NCI-H2029 (cell line): ENCODE results near the gene PAXX.
A peak's percentile ranks its signal among the peaks of the same experiment; 100 is the strongest.

Experiments
- DNase-seq: peaks from one replicate; lab custom pipeline; 2025; lab: John Stamatoyannopoulos, UW

The PAXX gene

DNA sequence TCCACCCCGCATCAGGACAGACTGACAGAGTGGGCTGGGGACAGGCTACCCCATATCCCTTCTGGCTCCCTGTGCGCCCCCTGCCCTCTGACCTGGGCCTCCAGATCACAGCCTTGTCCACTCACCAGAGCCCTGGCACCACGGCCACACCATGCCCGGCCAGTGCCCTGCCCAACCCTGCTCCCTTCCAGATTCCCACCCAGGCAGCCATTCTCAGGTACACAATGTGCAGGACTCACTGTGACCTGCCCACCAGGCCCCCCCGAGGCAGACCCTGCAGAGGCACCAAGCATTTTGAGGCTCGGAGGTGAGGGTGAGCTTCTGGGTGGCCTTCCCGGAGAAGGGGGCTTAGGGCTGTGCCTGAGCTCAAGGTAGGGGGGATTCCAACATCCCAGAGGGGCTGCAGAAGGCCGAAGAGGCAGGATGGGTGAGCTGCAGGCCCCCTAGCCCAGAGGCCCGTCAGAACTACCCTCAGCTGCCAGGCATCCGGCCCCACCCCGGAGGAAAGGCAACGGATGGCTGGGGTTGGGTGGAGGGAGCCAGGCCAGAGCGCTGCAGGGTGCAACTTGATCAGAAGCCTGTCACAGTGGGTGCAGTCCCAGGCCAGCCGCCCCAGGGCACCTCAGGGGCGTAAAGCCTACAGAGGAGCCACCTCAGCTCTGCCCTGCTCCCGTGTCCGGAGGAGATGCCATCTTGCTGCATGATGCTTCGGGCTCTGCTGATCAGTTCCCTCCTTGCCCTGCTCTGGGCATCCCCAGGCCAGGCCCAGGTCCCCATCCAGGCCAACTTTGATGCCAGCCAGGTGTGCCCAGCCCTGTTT is 9.8 kb upstream of the PAXX start, which contains the start of gene LCNL1:
Gene LCNL1 (plus strand): TSS at position 762 of the 820 bp plus-strand sequence. CDS start 594 bp downstream, outside the sequence.
- no peak for DNase-seq

DNA sequence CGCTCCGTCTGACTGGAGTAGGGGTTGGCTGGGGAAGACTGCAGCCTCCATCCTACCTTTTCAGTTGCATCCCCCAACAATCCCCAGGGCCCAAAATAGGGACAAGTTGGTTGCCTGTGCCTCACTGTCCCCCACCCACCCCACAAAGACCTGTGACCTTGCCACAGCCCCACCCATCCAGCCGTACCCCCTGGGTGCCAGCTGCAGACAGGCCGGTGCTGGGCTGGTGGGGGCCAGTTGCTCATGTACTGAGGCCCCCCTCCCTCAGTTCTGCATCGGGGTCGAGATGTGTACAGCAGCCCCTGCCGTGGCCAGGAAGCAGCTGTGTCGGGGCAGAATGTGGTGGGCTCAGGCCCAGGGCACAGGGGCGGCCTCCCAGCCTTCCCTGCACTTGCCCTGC is 9.1 kb upstream of the PAXX start:
- DNase-seq = no peak

DNA sequence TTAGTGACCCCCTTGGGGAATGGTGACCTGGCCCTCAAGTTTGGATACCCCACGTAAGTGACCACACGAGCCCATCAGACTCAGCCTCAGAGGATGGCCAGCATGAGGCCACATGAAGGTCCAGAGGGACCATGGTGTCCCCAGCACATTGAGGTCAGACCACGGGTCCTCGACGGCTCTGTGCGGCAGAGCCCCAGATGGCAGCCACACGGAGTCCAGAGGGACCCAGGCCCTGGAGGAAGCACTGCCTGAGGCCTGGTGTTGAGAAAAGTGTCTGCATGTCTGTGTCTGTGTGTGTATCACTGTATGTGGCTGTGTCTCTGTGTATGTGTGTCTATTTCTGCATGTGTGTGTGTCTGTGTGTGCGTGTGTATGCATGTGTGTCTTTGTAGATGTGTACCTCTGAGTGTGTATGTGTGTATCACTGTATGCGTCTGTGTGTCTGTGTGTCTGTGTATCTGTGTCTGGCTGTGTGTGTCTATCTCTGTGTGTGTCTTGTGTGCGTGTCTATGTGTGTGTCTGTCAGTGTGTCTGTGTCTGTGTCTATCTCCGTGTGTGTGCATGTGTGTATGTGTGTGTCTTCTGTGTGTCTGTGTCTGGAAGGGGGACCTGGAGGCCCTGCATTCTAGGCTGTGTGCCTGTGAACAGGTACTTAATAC is 8.4 kb upstream of the PAXX start:
- no peak for DNase-seq

DNA sequence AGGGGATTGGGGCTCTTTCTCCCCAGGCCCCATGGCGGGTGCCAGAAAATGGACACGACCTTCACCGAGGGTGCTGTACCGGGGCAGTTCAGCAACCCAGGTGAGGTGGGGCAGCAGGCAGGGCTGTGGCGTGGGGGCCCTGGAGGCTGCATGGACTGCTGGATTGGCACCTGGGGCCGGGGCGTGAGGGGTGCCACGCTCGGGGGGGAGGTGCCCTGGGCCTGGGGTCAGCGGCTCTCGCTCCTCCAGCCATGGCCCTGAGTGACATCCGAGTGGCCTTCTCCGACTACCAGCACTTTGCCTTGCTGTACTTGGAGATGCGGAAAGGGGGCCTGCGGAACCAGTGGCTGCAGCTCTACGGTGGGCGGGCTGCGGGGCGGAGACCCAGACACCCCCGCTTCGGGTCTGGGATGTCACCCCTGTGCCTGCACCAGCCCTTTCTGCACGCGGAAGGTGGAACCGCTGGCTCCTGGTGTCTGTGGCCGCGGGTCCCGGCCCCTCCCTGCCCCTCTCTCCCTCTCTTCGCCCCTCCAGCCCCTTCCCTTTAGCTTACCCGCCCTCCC is 7.7 kb upstream of the PAXX start:
- DNase-seq = no peak

DNA sequence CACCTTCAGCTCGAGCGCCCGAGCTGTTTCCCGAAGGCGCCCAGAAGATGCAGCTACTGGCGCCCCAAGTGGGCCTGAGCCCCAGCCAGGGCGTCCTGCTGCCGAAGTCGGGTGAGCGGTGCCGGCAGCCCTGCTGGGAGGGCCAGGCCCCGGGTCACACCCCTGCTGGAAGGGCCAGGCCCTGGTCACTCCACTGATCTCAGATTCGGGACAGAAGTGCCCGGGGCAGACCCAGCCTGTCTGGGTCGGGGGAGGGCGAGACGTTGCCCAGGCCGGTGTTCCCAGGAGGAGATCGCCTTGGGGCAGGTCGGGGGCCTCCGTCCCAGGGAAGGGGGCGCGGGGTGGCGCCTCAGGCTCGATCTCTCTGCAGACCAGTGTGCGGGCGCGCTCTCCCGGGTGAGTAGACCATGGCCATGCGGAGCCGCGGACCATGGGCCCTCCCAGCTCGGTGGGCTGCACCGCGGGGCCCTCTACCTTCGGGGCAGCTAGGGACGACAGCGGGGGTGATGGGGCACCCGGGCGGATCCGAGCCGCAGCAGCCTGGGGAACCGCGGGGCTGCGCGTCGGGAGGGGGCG is 7.1 kb upstream of the PAXX start:
- DNase-seq = no peak

DNA sequence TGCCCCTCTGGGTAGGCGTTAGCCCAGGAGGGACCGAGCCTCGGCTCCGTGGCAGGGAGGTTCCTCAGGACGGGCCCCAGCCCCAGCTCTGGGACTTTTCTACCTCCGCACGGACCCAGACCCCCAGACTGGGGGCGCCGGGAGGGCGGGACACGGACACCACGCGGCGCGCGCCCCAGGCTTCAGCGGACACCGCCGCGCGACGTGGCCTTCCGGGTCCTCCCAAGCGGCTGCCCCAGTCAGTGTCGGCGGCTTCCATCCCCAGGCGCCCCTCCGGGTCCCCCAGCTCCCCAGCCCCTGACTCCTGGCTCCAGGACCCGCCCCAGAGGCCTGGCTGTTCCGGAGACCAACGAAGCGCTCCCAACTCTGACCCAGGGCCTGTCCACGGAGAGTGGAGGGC is 6.4 kb upstream of the PAXX start:
- DNase-seq = no peak

DNA sequence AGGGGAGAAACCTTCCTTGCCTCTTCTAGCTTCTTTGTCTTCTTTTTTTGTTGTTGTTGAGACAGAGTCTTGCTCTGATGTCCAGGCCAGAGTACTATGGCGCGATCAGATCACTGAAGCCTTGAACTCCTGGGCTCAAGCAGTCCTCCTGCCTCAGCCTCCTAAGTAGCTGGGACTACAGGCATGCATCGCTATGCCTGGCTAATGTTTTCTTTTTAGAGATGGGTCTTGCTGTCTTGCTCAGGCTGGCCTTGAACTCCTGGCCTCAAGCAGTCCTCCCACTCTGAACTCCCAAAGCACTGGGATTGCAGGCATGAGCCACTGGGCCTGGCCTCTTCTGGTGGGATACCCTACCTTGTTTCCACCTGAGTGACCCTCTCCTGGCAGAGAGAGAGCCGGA is 3.4 kb upstream of the PAXX start:
- DNase-seq = no peak

DNA sequence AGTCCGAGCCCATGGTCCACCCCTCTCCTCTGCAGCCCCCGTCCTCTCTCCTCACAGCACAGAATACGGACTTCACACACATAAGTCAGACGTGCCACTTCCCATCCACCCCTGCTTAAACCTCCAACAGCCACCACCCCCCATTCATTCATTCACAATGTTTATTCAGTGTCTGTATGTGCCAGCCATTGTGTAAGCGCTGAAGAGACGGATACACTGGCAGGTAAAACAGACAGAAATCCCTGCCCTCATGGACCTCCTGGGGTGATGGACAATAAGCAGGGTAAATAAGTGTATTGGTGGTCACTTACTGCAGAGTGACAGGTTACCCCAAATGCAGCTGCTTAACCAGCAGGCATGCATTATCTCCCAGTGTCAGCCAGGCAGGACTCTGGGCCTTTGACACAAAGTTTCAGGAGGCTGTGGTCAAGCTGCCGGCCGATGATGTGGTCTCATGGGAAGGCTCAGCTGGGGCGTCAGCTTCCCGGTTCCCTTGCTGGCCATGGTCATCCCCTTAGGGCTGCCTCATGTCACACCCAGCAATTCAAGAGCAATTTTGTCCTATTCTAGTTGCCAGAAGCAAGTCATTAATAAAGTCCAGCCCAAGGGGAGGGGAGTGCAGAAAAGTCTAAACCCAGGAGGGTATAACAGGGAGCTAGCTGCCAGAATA is 1.8 kb upstream of the PAXX start:
- peak; percentile 36 for DNase-seq

DNA sequence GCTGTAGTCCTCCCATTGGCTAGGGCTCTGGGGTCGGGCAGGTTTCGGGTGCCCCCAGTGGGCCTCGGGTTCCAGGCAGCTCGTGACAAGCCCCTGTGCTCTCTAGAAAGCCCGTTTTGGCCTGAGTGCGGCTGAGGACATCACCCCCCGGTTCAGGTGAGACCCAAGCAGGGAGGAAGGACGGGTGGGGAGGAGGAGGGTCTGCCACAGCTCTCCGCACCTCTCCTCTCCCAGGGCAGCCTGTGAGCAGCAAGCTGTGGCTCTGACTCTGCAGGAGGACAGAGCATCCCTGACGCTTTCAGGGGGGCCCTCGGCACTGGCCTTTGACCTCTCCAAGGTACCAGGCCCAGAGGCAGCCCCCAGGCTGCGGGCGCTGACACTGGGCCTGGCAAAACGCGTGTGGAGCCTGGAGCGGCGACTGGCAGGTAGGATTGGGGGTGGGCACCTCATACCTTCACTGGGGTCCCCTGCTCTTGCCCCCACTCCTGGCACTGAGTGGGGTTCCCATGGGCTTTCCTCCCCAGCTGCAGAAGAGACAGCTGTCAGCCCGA is 672 bp downstream of the PAXX start:
- no peak for DNase-seq

DNA sequence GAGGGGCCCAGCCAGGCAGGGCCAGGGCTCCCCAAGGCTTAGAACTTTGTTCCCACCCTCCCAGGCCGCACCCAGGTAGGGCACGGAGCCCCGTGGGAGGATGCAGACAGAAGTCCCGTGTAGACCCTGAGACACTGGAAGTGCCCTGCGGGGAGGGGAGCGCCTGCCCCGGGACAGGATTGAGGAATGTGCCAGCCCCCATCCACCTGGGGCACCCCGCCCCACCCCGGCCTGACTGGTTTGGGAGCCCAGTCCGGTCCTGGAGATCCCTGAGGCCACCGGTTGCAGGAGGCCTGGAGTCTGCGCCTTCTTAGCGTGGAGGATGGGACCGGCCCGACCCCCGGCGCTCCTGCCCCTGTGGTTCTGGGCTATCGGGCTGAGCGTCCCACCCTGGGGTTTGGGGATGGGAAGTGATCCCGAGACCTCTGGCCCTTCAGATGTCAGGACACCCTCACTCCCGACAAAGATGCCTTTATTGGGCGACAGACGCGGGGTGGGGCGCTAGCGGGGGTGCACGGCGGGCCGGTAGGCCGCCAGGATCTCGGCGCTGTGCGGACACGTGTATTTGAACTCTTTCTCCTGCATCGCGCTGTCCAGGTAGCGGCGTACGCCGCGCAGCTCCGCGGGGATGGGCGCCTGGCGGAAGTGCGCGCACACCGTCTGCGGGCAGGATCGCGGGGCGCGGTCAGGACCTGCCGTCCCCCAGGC is 2.1 kb downstream of the PAXX start:
- DNase-seq = no peak

DNA sequence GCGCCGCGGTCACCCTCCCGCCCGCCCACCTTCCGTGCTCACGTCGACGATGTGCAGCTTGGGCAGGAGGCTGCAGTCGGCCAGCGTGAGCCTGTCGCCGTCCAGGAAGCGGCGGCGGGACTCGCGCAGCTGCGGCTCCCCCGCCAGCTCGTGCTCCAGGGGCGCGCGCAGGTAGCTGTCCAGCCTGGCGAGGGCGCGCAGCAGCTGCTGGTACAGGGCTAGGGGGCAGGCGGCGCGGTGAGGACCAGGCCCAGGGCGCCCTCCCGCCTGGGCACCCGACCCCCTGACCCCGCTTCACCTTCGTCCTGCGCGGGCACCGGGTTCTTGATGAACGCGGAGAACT is 2.6 kb downstream of the PAXX start:
- DNase-seq = no peak

DNA sequence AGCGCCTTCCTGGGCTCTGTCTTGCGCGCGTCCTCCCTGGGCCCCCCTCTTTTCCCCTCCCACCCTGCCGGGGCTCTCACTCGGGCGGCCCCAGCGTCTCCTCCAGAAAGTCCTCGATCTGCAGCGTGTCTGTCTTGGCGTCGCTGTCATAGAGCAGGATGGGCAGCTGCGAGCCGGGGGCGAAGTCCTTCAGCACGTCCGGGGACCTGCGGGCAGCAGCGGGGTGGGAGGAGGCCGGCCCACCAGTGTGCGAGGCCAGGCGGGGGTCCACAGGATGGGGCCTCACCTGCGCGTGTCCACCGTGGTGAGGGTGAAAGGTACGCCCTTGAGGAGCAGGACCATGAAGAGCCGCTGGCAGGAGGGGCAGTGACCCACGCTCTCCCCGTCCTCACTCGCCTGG is 3.1 kb downstream of the PAXX start:
- DNase-seq = no peak

DNA sequence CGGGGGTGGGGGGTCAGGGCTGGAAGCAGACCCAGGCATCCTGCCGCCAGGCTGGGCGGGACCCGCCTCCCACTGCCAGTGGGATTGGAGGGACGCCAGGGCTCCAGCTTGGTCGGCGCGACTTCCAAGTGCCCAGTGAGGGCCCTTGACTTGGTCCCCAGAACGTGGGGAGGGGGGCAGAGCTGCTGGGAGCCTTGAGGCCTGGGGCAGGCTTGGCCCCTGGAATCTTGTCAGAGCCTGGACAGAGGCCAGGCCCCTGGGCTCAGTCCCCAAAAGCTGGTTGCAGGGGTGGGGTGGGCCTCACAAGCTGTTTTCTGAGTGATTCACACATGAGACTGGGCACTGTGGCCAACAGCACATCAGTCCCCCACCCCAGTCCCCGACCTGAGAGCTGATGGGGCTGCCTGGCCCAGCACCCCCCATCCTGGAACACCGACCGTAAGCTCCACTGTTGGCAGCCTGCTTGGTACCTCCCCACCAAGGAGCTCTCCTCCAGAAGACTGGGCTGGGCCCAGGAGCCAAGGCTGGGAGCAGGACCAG is 3.6 kb downstream of the PAXX start:
- peak; percentile 61 for DNase-seq

DNA sequence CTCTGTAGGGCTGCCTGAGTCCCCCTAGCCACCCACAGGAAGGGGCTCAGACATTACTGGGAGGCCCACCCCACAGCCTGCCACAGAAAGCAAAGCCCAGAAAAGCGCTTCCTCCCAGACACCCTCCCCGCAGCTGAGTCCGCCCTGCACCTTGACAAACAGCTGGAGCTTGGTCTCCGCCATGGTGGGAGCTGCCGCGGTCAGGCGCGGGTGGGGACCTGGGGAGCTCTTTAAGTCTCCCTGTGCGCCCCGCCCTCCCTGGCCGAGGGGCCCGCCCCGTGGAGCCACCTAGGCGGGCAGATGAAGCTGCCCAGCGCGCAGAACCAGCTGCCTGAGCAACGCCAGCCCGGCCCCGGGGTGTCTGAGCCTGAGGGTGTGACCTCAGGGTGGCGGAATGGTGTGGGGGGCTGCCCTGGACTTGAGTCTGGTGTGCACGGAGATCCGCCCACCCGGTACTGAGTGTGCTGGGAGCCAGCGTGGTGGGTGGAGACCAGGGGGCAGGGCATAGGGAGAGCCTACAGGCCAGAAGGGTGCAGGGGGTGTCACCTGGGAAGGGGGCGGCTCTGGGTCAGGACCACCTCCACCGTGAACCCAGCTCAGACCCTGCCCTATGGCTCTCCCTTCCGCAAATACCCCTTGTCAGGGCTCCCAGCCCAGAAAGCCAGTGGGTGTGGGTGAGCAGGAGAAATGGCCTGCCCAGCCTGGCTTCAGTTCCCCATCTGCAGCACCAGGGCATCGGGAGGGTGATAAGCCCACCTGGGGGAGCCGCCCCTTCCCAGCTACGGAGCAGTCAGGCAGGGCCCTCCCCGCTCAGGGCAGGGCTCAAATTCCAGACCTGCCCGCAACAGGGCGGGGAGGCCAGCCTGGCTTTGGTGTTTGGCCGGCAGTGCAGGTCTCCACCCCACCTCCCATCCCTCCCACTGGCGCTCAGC is 4.4 kb downstream of the PAXX start, which contains the start of gene CLIC3:
Gene CLIC3 (minus strand): TSS at position 208 of the 932 bp plus-strand sequence. CDS start 25 bp downstream, at position 183.
- DNase-seq = no peak

DNA sequence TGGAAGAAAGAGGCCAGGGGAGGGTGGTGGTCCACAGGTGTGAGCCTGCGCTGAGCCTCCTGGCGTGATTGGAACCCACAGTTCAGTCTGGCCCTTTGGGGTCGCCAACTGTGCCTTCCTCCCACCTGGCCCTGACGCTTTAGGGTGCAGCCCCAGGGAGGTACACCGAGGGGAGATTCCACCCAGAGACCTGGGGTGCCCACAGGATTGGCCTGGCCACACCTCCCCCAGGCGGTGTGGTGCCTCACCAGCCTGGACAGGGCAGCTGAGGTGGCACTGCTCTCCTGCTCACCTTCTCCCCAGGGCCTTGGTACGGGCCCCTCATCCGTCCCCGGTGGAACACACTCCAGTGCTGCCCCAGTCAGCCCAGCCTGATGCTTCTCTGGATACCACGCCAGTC is 5.1 kb downstream of the PAXX start:
- no peak for DNase-seq

DNA sequence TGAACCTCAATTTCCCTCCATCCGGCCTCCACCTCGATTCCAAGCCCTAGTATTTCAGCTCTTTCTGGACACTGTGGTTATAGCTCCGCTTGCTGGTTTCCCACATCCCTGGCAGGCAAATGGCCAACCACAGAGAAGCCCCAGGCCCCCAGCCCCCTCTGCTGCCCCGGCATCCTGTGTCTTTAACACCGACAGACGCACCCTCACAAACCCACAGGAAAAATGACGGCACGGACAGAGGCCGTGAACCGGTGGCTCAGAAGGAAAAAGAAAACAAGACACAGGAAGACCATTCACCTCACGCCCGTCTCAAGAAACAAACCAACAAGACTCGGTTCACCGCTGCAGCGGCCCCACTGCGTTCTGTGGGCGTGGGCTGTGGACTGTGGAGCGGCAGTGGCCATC is 5.6 kb downstream of the PAXX start:
- no peak for DNase-seq

DNA sequence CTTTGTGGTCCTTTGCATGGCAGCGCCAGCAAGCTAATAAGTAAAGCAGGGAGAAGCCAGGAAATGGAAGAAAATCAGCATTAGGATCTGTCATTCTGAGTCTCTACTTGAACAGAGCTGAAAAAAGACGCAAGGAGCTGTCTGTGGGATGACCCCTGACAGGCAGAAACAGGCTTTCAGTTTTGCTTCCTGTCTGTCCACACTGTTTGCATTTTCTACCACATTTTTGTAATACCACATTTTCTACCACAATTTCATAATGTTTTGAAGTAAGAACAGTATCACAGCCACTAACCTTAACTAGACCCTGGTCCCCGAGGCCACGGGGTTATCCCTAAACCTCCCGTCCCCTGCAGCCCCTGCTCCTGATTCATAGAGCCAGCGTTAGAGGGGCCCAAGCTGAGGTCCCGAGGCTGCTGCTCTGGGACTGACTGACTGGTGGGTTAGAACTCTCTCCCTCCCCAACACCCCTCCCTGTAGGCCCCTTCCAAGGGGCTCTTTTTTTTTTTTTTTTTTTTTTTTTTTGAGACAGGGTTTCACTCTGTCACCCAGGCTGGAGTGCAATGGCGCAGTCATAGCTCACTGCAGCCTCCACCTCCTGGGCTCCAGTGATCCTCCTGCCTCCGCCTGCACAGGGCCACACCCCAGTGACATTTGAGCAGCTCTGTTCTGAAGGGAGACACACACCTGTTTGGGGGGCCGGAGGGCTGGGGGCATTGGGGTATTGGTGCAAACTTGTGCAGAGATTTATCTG is 8.1 kb downstream of the PAXX start:
- DNase-seq = no peak

DNA sequence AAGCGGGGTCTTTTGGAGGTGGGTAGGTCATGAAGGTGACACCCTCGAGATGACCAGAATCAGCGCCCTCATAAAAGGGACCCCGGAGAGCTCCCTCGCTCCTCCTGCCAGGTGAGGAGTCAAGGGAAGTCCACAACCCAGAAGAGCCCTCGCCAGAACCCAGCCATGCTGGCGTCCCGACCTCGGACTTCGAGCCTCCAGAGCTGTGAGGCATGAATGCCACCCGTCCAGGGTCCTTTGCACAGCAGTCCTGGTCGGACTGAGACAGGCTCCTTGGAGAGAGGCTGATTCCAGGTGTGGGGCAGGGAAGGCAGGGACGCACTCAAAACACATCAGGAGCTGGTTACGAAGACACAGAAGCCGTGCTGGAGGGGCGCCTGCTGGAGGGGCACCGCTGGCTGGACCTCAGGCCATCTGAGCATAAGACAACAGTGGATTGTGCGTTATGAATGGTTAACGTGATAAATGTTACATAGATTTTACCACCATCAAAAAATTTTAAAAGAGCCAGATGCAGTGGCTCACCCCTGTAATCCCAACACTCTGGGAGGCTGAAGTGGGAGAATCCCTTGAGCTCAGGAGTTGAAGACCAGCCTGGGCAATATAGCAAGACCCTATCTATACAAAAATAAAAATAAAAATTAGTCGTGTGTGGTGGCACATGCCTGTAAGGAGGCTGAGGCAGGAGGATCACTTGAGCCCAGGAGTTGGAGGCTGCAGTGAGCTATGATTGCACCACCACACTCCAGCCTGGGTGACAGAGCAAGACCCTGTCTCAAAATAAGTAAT is 9.8 kb downstream of the PAXX start:
- DNase-seq = no peak
